ENCODE data around the gene PAEP. TPM values are rescaled to one million over a fixed set of nuclear protein-coding genes. Genes with fewer than 3 reads are reported as not detected.

The PAEP gene
- total RNA-seq, 2 donors from 2014 or later, result 3.0 TPM; not detected in 1

DNA sequence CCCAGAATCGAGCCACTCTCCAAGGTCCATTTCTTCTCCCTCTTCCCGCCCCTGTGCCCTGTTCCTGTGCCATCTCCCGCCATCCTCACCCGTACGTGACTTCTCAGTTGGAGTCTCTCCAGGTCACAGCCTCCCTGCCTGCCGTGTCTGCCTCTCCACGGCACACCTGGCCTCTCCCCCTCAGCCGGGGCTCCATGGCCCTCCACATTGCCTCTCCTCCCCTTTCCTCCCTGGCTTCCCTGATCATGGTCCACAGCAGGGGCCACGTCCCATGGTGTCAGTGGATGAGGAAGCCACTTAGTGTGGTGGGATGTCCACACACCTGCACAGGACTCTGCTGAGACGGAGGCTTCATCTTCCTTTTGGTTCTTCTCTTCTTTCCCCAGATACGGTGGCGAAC, 2.3 kb downstream of the PAEP start:
- H3K4me3 ChIP-seq, result no peak overlapping the region
- TF ChIP-seq, protein P1, sequence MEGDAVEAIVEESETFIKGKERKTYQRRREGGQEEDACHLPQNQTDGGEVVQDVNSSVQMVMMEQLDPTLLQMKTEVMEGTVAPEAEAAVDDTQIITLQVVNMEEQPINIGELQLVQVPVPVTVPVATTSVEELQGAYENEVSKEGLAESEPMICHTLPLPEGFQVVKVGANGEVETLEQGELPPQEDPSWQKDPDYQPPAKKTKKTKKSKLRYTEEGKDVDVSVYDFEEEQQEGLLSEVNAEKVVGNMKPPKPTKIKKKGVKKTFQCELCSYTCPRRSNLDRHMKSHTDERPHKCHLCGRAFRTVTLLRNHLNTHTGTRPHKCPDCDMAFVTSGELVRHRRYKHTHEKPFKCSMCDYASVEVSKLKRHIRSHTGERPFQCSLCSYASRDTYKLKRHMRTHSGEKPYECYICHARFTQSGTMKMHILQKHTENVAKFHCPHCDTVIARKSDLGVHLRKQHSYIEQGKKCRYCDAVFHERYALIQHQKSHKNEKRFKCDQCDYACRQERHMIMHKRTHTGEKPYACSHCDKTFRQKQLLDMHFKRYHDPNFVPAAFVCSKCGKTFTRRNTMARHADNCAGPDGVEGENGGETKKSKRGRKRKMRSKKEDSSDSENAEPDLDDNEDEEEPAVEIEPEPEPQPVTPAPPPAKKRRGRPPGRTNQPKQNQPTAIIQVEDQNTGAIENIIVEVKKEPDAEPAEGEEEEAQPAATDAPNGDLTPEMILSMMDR (IDR thresholded peaks at IDR 0.05), result no peak
- no peak for TF ChIP-seq POLR2AphosphoS5 (IDR thresholded peaks at IDR 0.05)
- TF ChIP-seq POLR2A (IDR thresholded peaks at IDR 0.05), result no peak
- no peak overlapping the region for H3K27ac ChIP-seq
- H3K27me3 ChIP-seq (replicated peaks; ENCODE audit: insufficient read depth), result peaks cover 7% of the 10 kb centered on the region
- H3K36me3 ChIP-seq, result no peaks in the 10 kb centered on the region
- H3K4me1 ChIP-seq (replicated peaks), result no peaks in the 10 kb centered on the region
- 74% methylated on average over 12 of the region's 12 CpGs for WGBS
- no peaks in the 10 kb centered on the region for H3K9me3 ChIP-seq
- intact Hi-C loops (cut with DNase I), result no loop called here
- DNase-seq (ENCODE audit: low spot score), result no peak

DNA sequence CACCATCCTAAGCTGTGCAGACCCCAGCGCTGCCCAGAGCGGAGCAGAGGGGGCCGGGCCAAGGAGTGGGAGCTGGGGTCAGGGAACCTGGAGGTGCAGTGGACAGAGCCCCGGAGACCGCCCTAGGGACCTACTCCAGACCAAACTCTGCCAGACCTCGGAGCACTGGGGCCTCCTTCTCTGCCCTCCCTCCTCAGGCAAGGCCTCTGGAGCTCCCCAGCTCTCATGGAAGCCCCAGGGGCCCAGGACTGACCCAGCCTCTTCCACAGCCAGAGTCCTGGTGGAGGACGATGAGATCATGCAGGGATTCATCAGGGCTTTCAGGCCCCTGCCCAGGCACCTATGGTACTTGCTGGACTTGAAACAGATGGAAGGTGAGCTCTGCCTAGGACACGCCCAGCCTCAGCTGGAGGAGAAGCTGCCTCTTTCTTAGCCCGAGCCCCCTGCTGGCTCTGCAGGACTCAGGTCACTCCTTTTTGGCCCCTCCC, 3.6 kb downstream of the PAEP start:
- no peak overlapping the region for H3K27ac ChIP-seq
- no peaks in the 10 kb centered on the region for H3K9me3 ChIP-seq
- H3K36me3 ChIP-seq, result no peaks in the 10 kb centered on the region
- TF ChIP-seq POLR2AphosphoS5 (IDR thresholded peaks at IDR 0.05) (no peak), POLR2A (IDR thresholded peaks at IDR 0.05) (no peak)
- TF ChIP-seq, protein P1 (IDR thresholded peaks at IDR 0.05), result no peak
- no peak for DNase-seq (ENCODE audit: low spot score)
- no peaks in the 10 kb centered on the region for H3K4me1 ChIP-seq (replicated peaks)
- no peak overlapping the region for H3K4me3 ChIP-seq
- H3K27me3 ChIP-seq (replicated peaks; ENCODE audit: insufficient read depth), result peaks cover 7% of the 10 kb centered on the region
- intact Hi-C loops (cut with DNase I), result no loop called here
- 31% methylated on average over 3 of the region's 9 CpGs for WGBS

DNA sequence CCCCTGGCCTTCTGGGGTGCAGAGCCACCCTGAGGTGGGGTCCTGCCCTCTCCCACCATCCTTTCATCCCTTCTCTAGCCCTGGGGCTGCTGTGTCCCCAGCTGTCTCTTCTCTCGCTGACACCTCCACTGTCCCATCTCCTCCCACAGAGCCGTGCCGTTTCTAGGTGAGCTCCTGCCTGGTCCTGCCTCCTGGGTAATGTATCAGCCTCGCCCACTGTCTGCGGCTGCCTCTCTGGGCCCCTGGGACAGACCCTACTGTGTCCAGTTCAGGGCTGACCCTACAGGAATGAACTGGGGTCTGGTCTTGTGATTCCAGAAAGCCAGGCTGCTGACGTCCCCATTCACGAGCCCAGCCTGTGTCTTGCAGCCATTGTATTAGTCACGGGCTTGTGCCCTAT, 4.1 kb downstream of the PAEP start:
- DNase-seq (ENCODE audit: low spot score), result no peak
- intact Hi-C loops (cut with DNase I), result no loop called here
- Histone ChIP-seq H3K4me1 (replicated peaks) (no peaks in the 10 kb centered on the region), H3K27me3 (replicated peaks; ENCODE audit: insufficient read depth) (peaks cover 7% of the 10 kb centered on the region), H3K4me3 (no peak overlapping the region), H3K27ac (no peak overlapping the region), H3K36me3 (no peaks in the 10 kb centered on the region), H3K9me3 (no peaks in the 10 kb centered on the region)
- WGBS, result 34% methylated on average over 8 of the region's 8 CpGs
- TF ChIP-seq, protein P1 (IDR thresholded peaks at IDR 0.05), result no peak
- TF ChIP-seq POLR2AphosphoS5 (IDR thresholded peaks at IDR 0.05) (no peak), POLR2A (IDR thresholded peaks at IDR 0.05) (no peak)

DNA sequence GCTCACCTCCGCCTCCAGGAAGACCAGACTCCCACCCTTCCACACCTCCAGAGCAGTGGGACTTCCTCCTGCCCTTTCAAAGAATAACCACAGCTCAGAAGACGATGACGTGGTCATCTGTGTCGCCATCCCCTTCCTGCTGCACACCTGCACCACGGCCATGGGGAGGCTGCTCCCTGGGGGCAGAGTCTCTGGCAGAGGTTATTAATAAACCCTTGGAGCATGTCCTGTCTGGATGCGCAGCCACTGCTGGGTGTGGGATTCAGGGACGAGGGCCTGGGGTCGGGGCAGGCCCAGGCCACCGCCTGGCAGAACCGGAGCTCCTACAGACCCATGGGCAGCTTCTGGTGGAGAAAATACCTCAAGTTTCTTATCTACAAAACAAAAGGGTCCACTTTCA, 5.0 kb downstream of the PAEP start:
- H3K4me3 ChIP-seq, result no peak overlapping the region
- DNase-seq (ENCODE audit: low spot score), result no peak
- intact Hi-C loops (cut with DNase I), result no loop called here
- no peak overlapping the region for H3K27ac ChIP-seq
- peaks cover 7% of the 10 kb centered on the region for H3K27me3 ChIP-seq (replicated peaks; ENCODE audit: insufficient read depth)
- no peaks in the 10 kb centered on the region for H3K36me3 ChIP-seq
- 68% methylated on average over 10 of the region's 10 CpGs for WGBS
- TF ChIP-seq, protein P1 (IDR thresholded peaks at IDR 0.05), result no peak
- no peak for TF ChIP-seq POLR2A (IDR thresholded peaks at IDR 0.05)
- no peak for TF ChIP-seq POLR2AphosphoS5 (IDR thresholded peaks at IDR 0.05)
- H3K9me3 ChIP-seq, result no peaks in the 10 kb centered on the region
- no peaks in the 10 kb centered on the region for H3K4me1 ChIP-seq (replicated peaks)

DNA sequence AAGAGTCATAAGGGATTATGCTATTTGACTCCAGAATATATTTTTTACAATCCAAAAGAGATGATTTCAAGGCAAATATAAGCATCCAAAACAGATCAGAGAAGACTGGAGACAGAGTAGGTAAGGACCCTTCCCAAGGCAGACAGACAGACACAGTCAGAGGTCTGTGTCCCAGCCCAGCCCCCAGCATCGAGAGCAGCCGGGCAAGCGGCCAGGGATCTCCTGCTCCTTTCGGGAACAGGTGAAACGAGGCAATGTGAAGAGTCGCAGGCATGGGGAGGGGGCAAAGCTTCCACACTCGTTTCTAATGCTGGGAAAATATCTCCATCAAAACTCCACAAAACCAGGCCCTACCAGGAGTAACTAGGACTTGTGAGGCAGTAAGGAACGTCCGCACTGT, 5.8 kb downstream of the PAEP start:
- Histone ChIP-seq H3K4me1 (replicated peaks) (no peaks in the 10 kb centered on the region), H3K4me3 (no peak overlapping the region), H3K27me3 (replicated peaks; ENCODE audit: insufficient read depth) (peaks cover 7% of the 10 kb centered on the region), H3K36me3 (no peaks in the 10 kb centered on the region), H3K27ac (no peak overlapping the region), H3K9me3 (no peaks in the 10 kb centered on the region)
- no peak for TF ChIP-seq POLR2A (IDR thresholded peaks at IDR 0.05)
- TF ChIP-seq POLR2AphosphoS5 (IDR thresholded peaks at IDR 0.05), result no peak
- TF ChIP-seq, protein P1 (IDR thresholded peaks at IDR 0.05), result no peak
- 56% methylated on average over 9 of the region's 9 CpGs for WGBS
- no peak for DNase-seq (ENCODE audit: low spot score)
- intact Hi-C loops (cut with DNase I), result no loop called here

All from prostate gland (tissue), 2 donors.